Endothelial cell of umbilical vein (primary cell): ENCODE results near the gene NBEAL2. TPM values are rescaled to one million over a fixed set of nuclear protein-coding genes. Genes with fewer than 3 reads are reported as not detected.

Source experiments
- BruUV-seq: library from RNA; stranded (reverse); fragments of 400-500 nt; replicated peaks from 2 replicates; lab custom pipeline; 2021; lab: Mats Ljungman, UMichigan
- CTCF ChIA-PET: fragments of 300-600, 350-600 bp; sonication (Branson Sonifier 250); formaldehyde crosslinking; loops from one replicate; lab custom pipeline; 2021; ENCODE audit warnings: antibody characterized with exemption, inconsistent platforms; lab: Charles Lee
- POLR2A ChIA-PET: fragments of 300-600, 350-600 bp; sonication (Branson Sonifier 250); formaldehyde crosslinking; loops from one replicate; lab custom pipeline; 2021; ENCODE audit warnings: antibody characterized with exemption, inconsistent platforms; lab: Charles Lee
- DNase-seq: peaks from one replicate; pipeline ENCODE4 v3.0.0-alpha.2; 2011; ENCODE audit warnings: low read depth, low spot score
- FAIRE-seq: peaks from 2 replicates; lab custom pipeline; 2011; peaks lifted over from hg19 to GRCh38; lab: Jason Lieb, UNC
- H2AFZ ChIP-seq: 2 replicates; pipeline ENCODE4 v1.6.0; 2012; ENCODE audit warnings: low read depth, low read length, control low read depth, inconsistent platforms
- H3K27ac ChIP-seq: 2 replicates; pipeline ENCODE4 v1.5.1; 2011; ENCODE audit warnings: low read depth, mild to moderate bottlenecking, control low read depth, low read length, moderate library complexity; ENCODE audit not compliant: insufficient read depth
- H3K27me3 ChIP-seq, 2 experiments: 2 replicates each; pipeline versions ENCODE4 v1.6.0 to v1.6.1; 2011; ENCODE audit warnings: low read length in 2 of 2, mixed read lengths in 1 of 2; ENCODE audit not compliant: control insufficient read depth in 2 of 2, insufficient read depth in 2 of 2
- H3K36me3 ChIP-seq, 2 experiments: 2 replicates in 1 of 2; 3 replicates in 1 of 2; pipeline ENCODE4 v1.5.1; 2011; ENCODE audit warnings: low read length in 2 of 2, mild to moderate bottlenecking in 1 of 2, moderate library complexity in 1 of 2; ENCODE audit not compliant: control insufficient read depth in 2 of 2, insufficient read depth in 2 of 2; ENCODE audit errors: extremely low read depth in 1 of 2
- H3K4me1 ChIP-seq: 3 replicates; pipeline ENCODE4 v1.5.1; 2011; ENCODE audit warnings: mild to moderate bottlenecking, low read length; ENCODE audit not compliant: control insufficient read depth, insufficient read depth; ENCODE audit errors: extremely low read depth
- H3K4me2 ChIP-seq: 2 replicates; pipeline ENCODE4 v1.6.1; 2011; ENCODE audit warnings: low read length, control low read depth, mixed read lengths; ENCODE audit not compliant: insufficient read depth
- H3K4me3 ChIP-seq, 3 experiments: fragments of 200-600 bp in 1 of 3; sonication (generic), shearing (Covaris generic) in 1 of 3; replicated peaks in 1 of 3; 2 replicates each; pipeline ENCODE4 v1.5.1; 2011 to 2016; ENCODE audit warnings: control low read depth in 3 of 3, low read length in 3 of 3, mild to moderate bottlenecking in 2 of 3, inconsistent platforms in 1 of 3, low read depth in 1 of 3, moderate library complexity in 1 of 3; ENCODE audit not compliant: insufficient read depth in 1 of 3
- H3K79me2 ChIP-seq: 2 replicates; pipeline ENCODE4 v1.6.0; 2012; ENCODE audit warnings: low read length, inconsistent platforms; ENCODE audit not compliant: control insufficient read depth, insufficient read depth
- H3K9ac ChIP-seq: replicated peaks from 2 replicates; pipeline ENCODE3; 2011; ENCODE audit warnings: low read length, control low read depth; ENCODE audit not compliant: insufficient read depth; ENCODE audit errors: extremely low read depth
- H3K9me1 ChIP-seq: replicated peaks from 3 replicates; pipeline ENCODE4 v1.6.0; 2011; ENCODE audit warnings: mild to moderate bottlenecking, low read length; ENCODE audit not compliant: control insufficient read depth, insufficient read depth; ENCODE audit errors: extremely low read depth
- H3K9me3 ChIP-seq: replicated peaks from 2 replicates; pipeline ENCODE4 v1.5.1; 2012; ENCODE audit warnings: low read length, inconsistent platforms; ENCODE audit not compliant: control insufficient read depth, insufficient read depth
- H4K20me1 ChIP-seq: replicated peaks from 2 replicates; pipeline ENCODE3; 2011; ENCODE audit warnings: mild to moderate bottlenecking, low read length; ENCODE audit not compliant: control insufficient read depth, insufficient read depth; ENCODE audit errors: extremely low read depth
- FOS ChIP-seq: IDR thresholded peaks from 2 replicates; pipeline ENCODE4 v1.6.1; 2011; ENCODE audit warnings: mild to moderate bottlenecking, low read length, moderate library complexity, borderline replicate concordance; ENCODE audit not compliant: insufficient read depth
- GATA2 ChIP-seq: IDR thresholded peaks from 2 replicates; pipeline ENCODE4 v1.7.0; 2011; ENCODE audit warnings: low read depth, mild to moderate bottlenecking, moderate library complexity, mixed read lengths, low read length; ENCODE audit not compliant: insufficient read length, insufficient read depth
- JUN ChIP-seq: IDR thresholded peaks from 2 replicates; pipeline ENCODE4 v1.6.1; 2011; ENCODE audit warnings: borderline replicate concordance, low read depth; ENCODE audit not compliant: insufficient read length, insufficient read depth
- POLR2A ChIP-seq: IDR thresholded peaks from 2 replicates; pipeline ENCODE4 v1.6.1; 2012; ENCODE audit warnings: low read depth, mild to moderate bottlenecking, control low read depth, low read length
- POLR2AphosphoS5 ChIP-seq: IDR thresholded peaks from 2 replicates; pipeline ENCODE4 v1.6.1; 2012; ENCODE audit warnings: low read depth, mild to moderate bottlenecking, control low read depth, low read length, moderate library complexity; ENCODE audit not compliant: insufficient read depth
- dilution Hi-C: fragments of 300-500 bp; cut with MboI; formaldehyde crosslinking; loops from one replicate; pipeline ENCODE4 v1.15.0; 2019; ENCODE audit warnings: low sequenced_read_pairs; ENCODE audit not compliant: extremely low pct_ligation_motif_present
- intact Hi-C: fragments of 100-400 bp; cut with micrococcal nuclease; formaldehyde crosslinking; loops from one replicate; pipeline ENCODE4 v1.10.0; 2022
- polyA plus RNA-seq, 4 experiments: library from polyadenylated mRNA; depleted of rRNA in 3 of 4; stranded (reverse) in 3 of 4; unstranded in 1 of 4; fragments of >200 nt; gene quantifications; 2 replicates each; pipeline versions ENCODE4 v1.2.1 to v1.2.3, GENCODE V29; 2011 to 2012; ENCODE audit warnings: missing spikeins in 1 of 4
- total RNA-seq: library from RNA; stranded (reverse); gene quantifications from 2 replicates; pipeline ENCODE4 v1.2.3, GENCODE V29; 2021
- TF ChIP-seq, protein P1 (sequence below), 2 donors: IDR thresholded peaks; 1 replicate in 1 of 2; 2 replicates in 1 of 2; pipeline ENCODE4 v1.5.1; 2011; ENCODE audit warnings: low read length in 2 of 2, mild to moderate bottlenecking in 2 of 2, moderate library complexity in 2 of 2, control low read depth in 1 of 2, inconsistent platforms in 1 of 2, low read depth in 1 of 2; ENCODE audit not compliant: insufficient read depth in 1 of 2; ENCODE audit errors: extremely low read depth in 1 of 2

NBEAL2 gene
- total and polyA plus RNA-seq, 2 donors (not counting 3 experiments of a cell fraction or from before 2014, with no cell fraction given) = 48.0 to 84.7 TPM

DNA sequence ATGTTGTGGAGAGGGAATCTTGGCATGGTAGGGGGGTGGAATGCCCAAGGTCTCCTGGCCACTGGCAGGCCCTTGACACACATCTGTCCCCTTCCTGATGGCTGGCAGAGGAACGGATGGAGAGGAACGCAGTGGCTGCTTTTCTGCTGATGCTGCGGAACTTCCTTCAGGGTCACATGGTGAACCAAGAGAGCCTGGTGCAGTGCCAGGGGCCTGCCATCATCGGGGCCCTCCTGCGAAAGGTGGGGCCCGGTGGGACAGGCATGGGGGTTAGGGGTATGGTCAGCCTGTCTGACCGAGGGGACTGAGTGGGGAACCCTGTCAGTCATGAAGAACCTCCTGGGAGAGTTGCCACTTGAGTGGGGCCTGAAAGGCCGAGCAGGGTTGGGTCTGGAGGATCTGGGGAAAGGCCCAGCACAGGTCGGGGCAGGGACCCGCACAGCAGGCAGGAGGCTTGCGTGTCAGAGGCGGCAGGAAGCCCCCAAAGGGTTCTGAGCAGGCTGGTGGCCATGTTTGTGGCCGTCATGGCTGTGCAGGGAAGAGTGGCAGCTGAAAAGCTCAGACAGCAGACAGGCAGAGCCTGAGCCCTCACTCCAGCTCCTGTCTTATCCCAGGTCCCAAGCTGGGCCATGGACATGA is 18.1 kb downstream of the NBEAL2 start:
- Histone ChIP-seq H4K20me1 (no peaks in the 10 kb centered on the region), H3K4me3 (no peak overlapping the region), H3K4me2 (no peak overlapping the region), H3K9ac (no peak overlapping the region), H3K27ac (no peak overlapping the region), H3K9me1 (no peaks in the 10 kb centered on the region), H3K36me3 (peaks cover 2 to 31% of the 10 kb centered on the region in 2 experiments), H3K9me3 (no peaks in the 10 kb centered on the region), H3K27me3 (no peaks in the 10 kb centered on the region), H3K4me1 (no peaks in the 10 kb centered on the region), H2AFZ (no peak overlapping the region), H3K79me2 (no peaks in the 10 kb centered on the region)
- no TSS peak for BruUV-seq
- ChIA-PET CTCF (interaction anchor here (0.6 to 4.8 kb wide), 7 partner anchors 9 to 130 kb away, joined by 3 to 50 read pairs (median 5); partner anchors contain the start of gene NBEAL2), POLR2A (no interaction called here)
- no peak for TF ChIP-seq FOS
- no peak for FAIRE-seq
- intact Hi-C loops (loop anchor here (1.0 to 10.0 kb wide), 3 partner anchors 74 to 293 kb away; partner anchors contain the start of gene TMIE), dilution Hi-C loops (no loop called here)
- DNase-seq = no peak

DNA sequence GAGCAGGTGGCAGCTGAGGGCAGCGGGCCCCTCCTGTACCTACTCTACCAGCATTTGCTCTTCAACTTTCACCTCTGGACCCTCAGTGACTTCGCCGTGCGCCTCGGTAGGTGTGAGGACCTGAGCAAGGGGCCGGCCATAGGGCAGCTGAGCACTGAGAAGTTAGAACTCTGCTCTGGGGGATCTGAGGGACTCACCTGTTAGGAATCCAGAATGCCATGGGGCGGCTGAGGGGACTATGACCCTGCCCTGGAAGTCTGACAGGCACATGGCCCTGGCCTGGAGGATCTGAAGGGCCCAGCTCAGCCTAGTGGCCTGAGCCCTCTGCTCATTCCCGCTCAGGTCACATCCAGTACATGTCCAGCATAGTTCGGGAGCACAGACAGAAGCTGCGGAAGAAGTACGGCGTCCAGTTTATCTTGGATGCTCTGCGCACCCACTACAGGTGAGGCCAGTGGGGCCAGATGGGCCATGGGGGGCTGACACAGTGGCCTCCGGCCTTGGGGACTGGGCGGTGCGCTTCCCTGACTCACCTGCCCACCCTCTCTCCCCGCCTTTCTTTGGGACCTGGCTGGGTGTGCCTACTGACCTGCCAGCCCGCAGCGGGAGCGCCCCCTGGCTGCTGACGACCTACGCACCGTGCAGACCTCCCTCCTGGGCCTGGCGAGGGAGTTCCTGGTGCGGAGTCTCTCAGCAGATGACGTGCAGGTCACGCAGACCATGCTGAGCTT is 18.8 kb downstream of the NBEAL2 start:
- no peak overlapping the region for H3K4me2 ChIP-seq
- H4K20me1 ChIP-seq = no peaks in the 10 kb centered on the region
- no peaks in the 10 kb centered on the region for H3K79me2 ChIP-seq
- no peaks in the 10 kb centered on the region for H3K9me3 ChIP-seq
- H3K4me1 ChIP-seq = no peaks in the 10 kb centered on the region
- CTCF ChIA-PET = interaction anchor here (0.6 to 4.8 kb wide), 9 partner anchors 8 to 131 kb away, joined by 3 to 50 read pairs (median 4); partner anchors contain the start of gene CCDC12
- BruUV-seq = no TSS peak
- no peaks in the 10 kb centered on the region for H3K9me1 ChIP-seq
- no peak overlapping the region for H2AFZ ChIP-seq
- no peak overlapping the region for H3K27ac ChIP-seq
- dilution Hi-C loops = no loop called here
- peaks cover 2 to 36% of the 10 kb centered on the region in 2 experiments for H3K36me3 ChIP-seq
- no peak overlapping the region for H3K9ac ChIP-seq
- H3K4me3 ChIP-seq = no peak overlapping the region
- TF ChIP-seq GATA2 (no peak), JUN (no peak), POLR2A (peak; percentile 29), POLR2AphosphoS5 (peak; percentile 43)
- TF ChIP-seq, protein P1, sequence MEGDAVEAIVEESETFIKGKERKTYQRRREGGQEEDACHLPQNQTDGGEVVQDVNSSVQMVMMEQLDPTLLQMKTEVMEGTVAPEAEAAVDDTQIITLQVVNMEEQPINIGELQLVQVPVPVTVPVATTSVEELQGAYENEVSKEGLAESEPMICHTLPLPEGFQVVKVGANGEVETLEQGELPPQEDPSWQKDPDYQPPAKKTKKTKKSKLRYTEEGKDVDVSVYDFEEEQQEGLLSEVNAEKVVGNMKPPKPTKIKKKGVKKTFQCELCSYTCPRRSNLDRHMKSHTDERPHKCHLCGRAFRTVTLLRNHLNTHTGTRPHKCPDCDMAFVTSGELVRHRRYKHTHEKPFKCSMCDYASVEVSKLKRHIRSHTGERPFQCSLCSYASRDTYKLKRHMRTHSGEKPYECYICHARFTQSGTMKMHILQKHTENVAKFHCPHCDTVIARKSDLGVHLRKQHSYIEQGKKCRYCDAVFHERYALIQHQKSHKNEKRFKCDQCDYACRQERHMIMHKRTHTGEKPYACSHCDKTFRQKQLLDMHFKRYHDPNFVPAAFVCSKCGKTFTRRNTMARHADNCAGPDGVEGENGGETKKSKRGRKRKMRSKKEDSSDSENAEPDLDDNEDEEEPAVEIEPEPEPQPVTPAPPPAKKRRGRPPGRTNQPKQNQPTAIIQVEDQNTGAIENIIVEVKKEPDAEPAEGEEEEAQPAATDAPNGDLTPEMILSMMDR (IDR thresholded peaks at IDR 0.05; ENCODE audit: extremely low read depth in 1 of 2, insufficient read depth in 1 of 2, low read depth in 1 of 2, low read length in 2 of 2) = peak; percentile 84 to 93
- intact Hi-C loops = loop anchor here (1.0 to 10.0 kb wide), 3 partner anchors 75 to 293 kb away; partner anchors contain the start of gene TMIE
- H3K27me3 ChIP-seq = no peaks in the 10 kb centered on the region
- POLR2A ChIA-PET = no interaction called here
- peak; percentile 48 for DNase-seq
- peak; percentile 74 for FAIRE-seq
